HCT116 (cell line): Measurements from ENCODE around the gene CHRNG. TPM values are rescaled to one million over a fixed set of nuclear protein-coding genes. Genes with fewer than 3 reads are reported as not detected.

Experiments used
- ATAC-seq: fragments of 200-7000 bp; cut with Tn5 transposase; 2 replicates; pipeline ENCODE4 v1.9.1; 2020; ENCODE audit warnings: mild to moderate bottlenecking, moderate library complexity
- BruUV-seq: library from RNA; stranded (reverse); fragments of 400-500 nt; replicated peaks from 2 replicates; lab custom pipeline; 2021; lab: Mats Ljungman, UMichigan
- CTCF ChIA-PET: fragments of 300-600 bp; sonication (Branson Sonifier 250); formaldehyde crosslinking; loops from one replicate; lab custom pipeline; 2021; ENCODE audit warnings: antibody characterized with exemption; lab: Charles Lee
- POLR2A ChIA-PET: fragments of 300-600, 350-600 bp; sonication (Branson Sonifier 250); formaldehyde crosslinking; loops from one replicate; lab custom pipeline; 2021; ENCODE audit warnings: antibody characterized with exemption; lab: Charles Lee
- RAD21 ChIA-PET, 2 experiments: fragments of 300-600 bp; sonication (Branson Sonifier 250); formaldehyde crosslinking; loops; one replicate each; lab custom pipeline; 2023; ENCODE audit warnings: low total read pairs in 2 of 2; ENCODE audit not compliant: uncharacterized antibody in 2 of 2, unreplicated experiment in 2 of 2, low non-redundant PET in 1 of 2; lab: Charles Lee
- DNase-seq: peaks from one replicate; pipeline ENCODE4 v3.0.0-alpha.2; 2010; ENCODE audit warnings: low read depth, low spot score
- H2AFZ ChIP-seq: fragments of 200-600 bp; shearing (Covaris generic), sonication (generic); 2 replicates; pipeline ENCODE4 v1.6.1; 2017; ENCODE audit warnings: low read depth, mixed run types, mixed read lengths, antibody characterized with exemption, low read length; ENCODE audit not compliant: poor library complexity, severe bottlenecking
- H3K27ac ChIP-seq: 2 replicates; pipeline ENCODE4 v1.5.1; 2012; ENCODE audit warnings: low read depth, low read length
- H3K27me3 ChIP-seq: fragments of 200-600 bp; sonication (generic); 2 replicates; pipeline ENCODE4 v1.6.1; 2016; ENCODE audit warnings: mixed run types, low read length, mixed read lengths; ENCODE audit not compliant: insufficient read depth
- H3K36me3 ChIP-seq, 2 experiments: fragments of 200-500 bp in 1 of 2; fragments of 200-600 bp in 1 of 2; sonication (Bioruptor generic) in 1 of 2; sonication (generic) in 1 of 2; 2 replicates each; pipeline versions ENCODE4 v1.5.1 to v1.6.1; 2014 to 2016; ENCODE audit warnings: low read length in 2 of 2, inconsistent platforms in 1 of 2, mixed read lengths in 1 of 2, mixed run types in 1 of 2; ENCODE audit not compliant: insufficient read depth in 2 of 2, control insufficient read depth in 1 of 2
- H3K4me1 ChIP-seq, 2 experiments: fragments of 200-600 bp in 1 of 2; sonication (generic) in 1 of 2; 2 replicates each; pipeline versions ENCODE4 v1.5.1 to v1.6.1; 2012 to 2017; ENCODE audit warnings: low read length in 2 of 2, inconsistent platforms in 1 of 2, mild to moderate bottlenecking in 1 of 2, mixed read lengths in 1 of 2, mixed run types in 1 of 2, moderate library complexity in 1 of 2; ENCODE audit not compliant: insufficient read depth in 2 of 2, control insufficient read depth in 1 of 2
- H3K4me2 ChIP-seq: fragments of 200-600 bp; sonication (generic); 2 replicates; pipeline ENCODE4 v1.6.1; 2017; ENCODE audit warnings: mixed run types, low read length, mixed read lengths
- H3K4me3 ChIP-seq, 2 experiments: fragments of 200-600 bp in 1 of 2; sonication (generic) in 1 of 2; replicated peaks in 1 of 2; 2 replicates each; pipeline ENCODE4 v1.5.1; 2011 to 2016; ENCODE audit warnings: low read length in 2 of 2, control low read depth in 1 of 2, low read depth in 1 of 2, mild to moderate bottlenecking in 1 of 2, mixed read lengths in 1 of 2, mixed run types in 1 of 2
- H3K79me2 ChIP-seq: fragments of 200-600 bp; sonication (generic); 2 replicates; pipeline ENCODE4 v1.6.1; 2017; ENCODE audit warnings: mild to moderate bottlenecking, mixed run types, low read length, moderate library complexity, mixed read lengths; ENCODE audit not compliant: insufficient read depth
- H3K9ac ChIP-seq: fragments of 200-600 bp; sonication (generic); 2 replicates; pipeline ENCODE4 v1.6.1; 2016; ENCODE audit warnings: low read length, mixed read lengths
- H3K9me2 ChIP-seq: fragments of 200-600 bp; sonication (generic), shearing (Covaris generic); 2 replicates; pipeline ENCODE4 v1.6.1; 2017; ENCODE audit warnings: mixed run types, mild to moderate bottlenecking, moderate library complexity; ENCODE audit not compliant: insufficient read depth
- H3K9me3 ChIP-seq, 2 experiments: fragments of 200-500 bp in 1 of 2; fragments of 200-600 bp in 1 of 2; sonication (Bioruptor generic) in 1 of 2; sonication (generic) in 1 of 2; 2 replicates each; pipeline ENCODE4 v1.6.1; 2014 to 2017; ENCODE audit warnings: low read length in 2 of 2, mixed read lengths in 2 of 2, inconsistent platforms in 1 of 2, low read depth in 1 of 2, mild to moderate bottlenecking in 1 of 2, mixed run types in 1 of 2, moderate library complexity in 1 of 2; ENCODE audit not compliant: control insufficient read depth in 1 of 2, insufficient read depth in 1 of 2
- H4K20me1 ChIP-seq: fragments of 200-600 bp; sonication (generic), shearing (Covaris generic); 2 replicates; pipeline ENCODE4 v1.6.1; 2017; ENCODE audit warnings: mixed run types, mild to moderate bottlenecking, moderate library complexity; ENCODE audit not compliant: insufficient read depth
- ATF3 ChIP-seq: IDR thresholded peaks from 2 replicates; pipeline ENCODE4 v1.6.1; 2012
- CBX3 ChIP-seq: IDR thresholded peaks from 2 replicates; pipeline ENCODE4 v1.6.1; 2012; ENCODE audit warnings: low read depth
- CEBPB ChIP-seq: IDR thresholded peaks from 2 replicates; pipeline ENCODE4 v1.6.1; 2012; ENCODE audit warnings: low read depth
- EGR1 ChIP-seq: IDR thresholded peaks from 2 replicates; pipeline ENCODE4 v1.6.1; 2012; ENCODE audit warnings: low read depth
- ELF1 ChIP-seq: IDR thresholded peaks from 2 replicates; pipeline ENCODE4 v1.6.1; 2012; ENCODE audit warnings: low read depth, borderline replicate concordance
- EZH2 ChIP-seq: fragments of 200-600 bp; sonication (generic); IDR thresholded peaks from 2 replicates; pipeline ENCODE4 v1.6.1; 2017; ENCODE audit warnings: antibody characterized with exemption, mixed run types
- MAX ChIP-seq: IDR thresholded peaks from 2 replicates; pipeline ENCODE4 v1.6.1; 2012
- RAD21 ChIP-seq: IDR thresholded peaks from 2 replicates; pipeline ENCODE4 v1.6.1; 2012; ENCODE audit warnings: low read depth, mild to moderate bottlenecking
- YY1 ChIP-seq: IDR thresholded peaks from 2 replicates; pipeline ENCODE4 v1.6.1; 2011; ENCODE audit warnings: low read length, low read depth, moderate library complexity, mild to moderate bottlenecking; ENCODE audit not compliant: insufficient replicate concordance; ENCODE audit errors: extremely low read depth
- ZBTB33 ChIP-seq: IDR thresholded peaks from 2 replicates; pipeline ENCODE4 v1.6.1; 2011; ENCODE audit warnings: mild to moderate bottlenecking, low read length, moderate library complexity; ENCODE audit not compliant: insufficient replicate concordance; ENCODE audit errors: extremely low read depth
- ZNF274 ChIP-seq: fragments of 200-500 bp; sonication (Bioruptor generic); IDR thresholded peaks from 2 replicates; pipeline ENCODE4 v1.6.1; 2014; ENCODE audit warnings: mild to moderate bottlenecking, low read depth, low read length, inconsistent platforms
- intact Hi-C: fragments of 100-400 bp; cut with micrococcal nuclease; formaldehyde crosslinking; loops from 2 replicates; pipeline ENCODE4 v1.10.0; 2022
- total RNA-seq: library from RNA; stranded (reverse); gene quantifications from one replicate; pipeline ENCODE4 v1.2.1, GENCODE V29; 2021; ENCODE audit not compliant: unreplicated experiment

CHRNG gene
- total RNA-seq, 1 experiment from 2014 or later, result not detected

DNA sequence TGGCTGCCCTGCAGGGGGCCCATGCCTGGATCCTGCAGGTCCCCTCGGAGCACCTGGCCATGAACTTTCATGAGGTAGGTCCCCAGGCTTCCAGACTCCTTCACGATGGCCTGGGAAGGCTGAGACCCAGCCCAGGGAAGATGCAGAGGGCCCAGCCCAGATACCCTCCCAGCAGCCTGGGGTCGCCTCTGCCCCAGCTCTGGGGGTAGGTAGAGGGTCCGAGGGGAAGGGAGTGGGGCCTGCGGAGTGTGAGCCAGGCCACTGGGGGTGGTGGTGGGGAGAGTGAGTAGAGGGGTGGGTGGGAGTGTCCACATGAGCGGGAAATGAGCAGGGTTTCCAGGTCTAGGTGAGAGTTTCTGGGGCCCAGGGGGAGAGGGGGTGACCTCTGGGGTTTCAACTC, 14.7 kb upstream of the CHRNG start (continued):
- no peak for TF ChIP-seq ZBTB33
- TF ChIP-seq YY1, result no peak
- no peak for TF ChIP-seq CEBPB
- no peak for TF ChIP-seq CBX3
- TF ChIP-seq EZH2, result no peak
- TF ChIP-seq ZNF274, result no peak
- TF ChIP-seq MAX, result no peak
- TF ChIP-seq ATF3, result no peak
- TF ChIP-seq RAD21, result no peak
- no peak for TF ChIP-seq ELF1

GRCh38 chr2:232525199-232525598, 14.3 kb upstream of the CHRNG start:
- ChIA-PET CTCF (no interaction called here), POLR2A (no interaction called here), RAD21 (no interaction called here)
- intact Hi-C loops, result loop anchor here (10.0 kb wide), 1 partner anchor 180 kb away; no protein-coding TSS in a partner anchor
- H3K9me3 ChIP-seq, result no peaks in the 10 kb centered on the region
- no peak overlapping the region for H3K4me2 ChIP-seq
- no peak overlapping the region for H2AFZ ChIP-seq
- no peak for ATAC-seq
- no peaks in the 10 kb centered on the region for H3K79me2 ChIP-seq
- no peak for TF ChIP-seq EGR1
- H4K20me1 ChIP-seq, result no peaks in the 10 kb centered on the region
- no peak overlapping the region for H3K4me3 ChIP-seq
- BruUV-seq, result no TSS peak
- H3K27me3 ChIP-seq, result no peaks in the 10 kb centered on the region
- H3K9me2 ChIP-seq, result no peaks in the 10 kb centered on the region
- H3K36me3 ChIP-seq, result no peaks in the 10 kb centered on the region
- H3K4me1 ChIP-seq, result peaks cover 0 to 6% of the 10 kb centered on the region in 2 experiments; a peak in 1 of 4 replicates
- H3K9ac ChIP-seq, result no peak overlapping the region
- H3K27ac ChIP-seq, result no peak overlapping the region
- DNase-seq, result no peak
